Duodenal mucosa (tissue), 2 donors: ENCODE data around the gene NEUROD6.

Experiments
- H3K27ac ChIP-seq: one replicate; pipeline ENCODE4 v1.7.0; 2013; ENCODE audit warnings: low read depth, low read length
- H3K27me3 ChIP-seq, 2 donors: one replicate each; pipeline ENCODE4 v1.7.0; 2013; ENCODE audit warnings: low read length in 2 of 2, control low read depth in 1 of 2; ENCODE audit not compliant: insufficient read depth in 2 of 2, control insufficient read depth in 1 of 2
- H3K36me3 ChIP-seq, 2 donors: one replicate each; pipeline ENCODE4 v1.7.0; 2013; ENCODE audit warnings: low read length in 2 of 2, control low read depth in 1 of 2; ENCODE audit not compliant: insufficient read depth in 2 of 2, control insufficient read depth in 1 of 2
- H3K4me1 ChIP-seq, 2 donors: one replicate each; pipeline ENCODE4 v1.7.0; 2013; ENCODE audit warnings: low read length in 2 of 2, control low read depth in 1 of 2; ENCODE audit not compliant: insufficient read depth in 2 of 2, control insufficient read depth in 1 of 2
- H3K4me3 ChIP-seq, 2 donors: one replicate each; pipeline ENCODE4 v1.7.0; 2013; ENCODE audit warnings: low read length in 2 of 2, low read depth in 1 of 2
- H3K9ac ChIP-seq, 2 donors: one replicate each; pipeline ENCODE4 v1.7.0; 2013; ENCODE audit warnings: low read length in 2 of 2, low read depth in 1 of 2
- H3K9me3 ChIP-seq, 2 donors: one replicate each; pipeline ENCODE4 v1.7.0; 2013; ENCODE audit warnings: low read length in 2 of 2, control low read depth in 1 of 2; ENCODE audit not compliant: control insufficient read depth in 1 of 2

Gene NEUROD6

GRCh38 chr7:31335161-31335856 lies 5.2 kb downstream of the NEUROD6 start:
- Histone ChIP-seq H3K9me3 (no peaks in the 10 kb centered on the region), H3K36me3 (no peaks in the 10 kb centered on the region), H3K27me3 (peaks cover 0 to 6% of the 10 kb centered on the region in 2 donors), H3K4me3 (peak overlapping the region; percentile 60 to 61), H3K4me1 (no peaks in the 10 kb centered on the region), H3K27ac (no peak overlapping the region), H3K9ac (no peak overlapping the region)

GRCh38 chr7:31333291-31333690 lies 7.2 kb downstream of the NEUROD6 start:
- Histone ChIP-seq H3K36me3 (no peaks in the 10 kb centered on the region), H3K27me3 (peaks cover 0 to 6% of the 10 kb centered on the region in 2 donors), H3K4me3 (no peak overlapping the region), H3K4me1 (no peaks in the 10 kb centered on the region), H3K27ac (no peak overlapping the region), H3K9me3 (no peaks in the 10 kb centered on the region), H3K9ac (no peak overlapping the region)

- Histone ChIP-seq H3K9ac (no peak overlapping the region), H3K4me3 (no peak overlapping the region), H3K36me3 (no peaks in the 10 kb centered on the region), H3K4me1 (no peaks in the 10 kb centered on the region), H3K9me3 (no peaks in the 10 kb centered on the region), H3K27ac (no peak overlapping the region), H3K27me3 (no peaks in the 10 kb centered on the region)
These were observed 13.5 kb downstream of the NEUROD6 start for GRCh38 chr7:31327071-31327470.

GRCh38 chr7:31326416-31326815 lies 14.1 kb downstream of the NEUROD6 start:
- no peaks in the 10 kb centered on the region for H3K36me3 ChIP-seq
- H3K9ac ChIP-seq, result no peak overlapping the region
- H3K9me3 ChIP-seq, result no peaks in the 10 kb centered on the region
- no peaks in the 10 kb centered on the region for H3K27me3 ChIP-seq
- no peak overlapping the region for H3K27ac ChIP-seq
- H3K4me3 ChIP-seq, result no peak overlapping the region
- H3K4me1 ChIP-seq, result no peaks in the 10 kb centered on the region

GRCh38 chr7:31323101-31323500 lies 17.4 kb downstream of the NEUROD6 start:
- Histone ChIP-seq H3K27me3 (no peaks in the 10 kb centered on the region), H3K4me1 (no peaks in the 10 kb centered on the region), H3K4me3 (no peak overlapping the region), H3K9me3 (no peaks in the 10 kb centered on the region), H3K9ac (no peak overlapping the region), H3K36me3 (no peaks in the 10 kb centered on the region), H3K27ac (no peak overlapping the region)

- Histone ChIP-seq H3K27ac (no peak overlapping the region), H3K9me3 (no peaks in the 10 kb centered on the region), H3K36me3 (no peaks in the 10 kb centered on the region), H3K9ac (no peak overlapping the region), H3K4me1 (no peaks in the 10 kb centered on the region), H3K27me3 (no peaks in the 10 kb centered on the region), H3K4me3 (no peak overlapping the region)
These were observed 19.9 kb downstream of the NEUROD6 start for GRCh38 chr7:31320675-31321074.

- no peaks in the 10 kb centered on the region for H3K27me3 ChIP-seq
- H3K4me3 ChIP-seq, result no peak overlapping the region
- H3K9me3 ChIP-seq, result no peaks in the 10 kb centered on the region
- H3K36me3 ChIP-seq, result no peaks in the 10 kb centered on the region
- no peak overlapping the region for H3K9ac ChIP-seq
- H3K4me1 ChIP-seq, result no peaks in the 10 kb centered on the region
- no peak overlapping the region for H3K27ac ChIP-seq
These were observed 22.2 kb downstream of the NEUROD6 start for GRCh38 chr7:31318313-31318712.

- no peaks in the 10 kb centered on the region for H3K4me1 ChIP-seq
- no peak overlapping the region for H3K4me3 ChIP-seq
- H3K27me3 ChIP-seq, result no peaks in the 10 kb centered on the region
- no peaks in the 10 kb centered on the region for H3K9me3 ChIP-seq
- H3K9ac ChIP-seq, result no peak overlapping the region
- H3K36me3 ChIP-seq, result no peaks in the 10 kb centered on the region
- H3K27ac ChIP-seq, result no peak overlapping the region
These were observed 23.6 kb downstream of the NEUROD6 start for GRCh38 chr7:31316876-31317275.

GRCh38 chr7:31315758-31316157 lies 24.8 kb downstream of the NEUROD6 start:
- Histone ChIP-seq H3K9ac (no peak overlapping the region), H3K36me3 (no peaks in the 10 kb centered on the region), H3K27me3 (no peaks in the 10 kb centered on the region), H3K9me3 (no peaks in the 10 kb centered on the region), H3K27ac (no peak overlapping the region), H3K4me1 (no peaks in the 10 kb centered on the region), H3K4me3 (no peak overlapping the region)

GRCh38 chr7:31314781-31315180 lies 25.7 kb downstream of the NEUROD6 start:
- H3K27me3 ChIP-seq, result no peaks in the 10 kb centered on the region
- no peaks in the 10 kb centered on the region for H3K36me3 ChIP-seq

GRCh38 chr7:31312889-31313288 lies 27.6 kb downstream of the NEUROD6 start:
- no peak overlapping the region for H3K27ac ChIP-seq
- H3K27me3 ChIP-seq, result no peaks in the 10 kb centered on the region

More at GRCh38 chr7:31314781-31315180, 25.7 kb downstream of the NEUROD6 start:
- Histone ChIP-seq H3K4me3 (no peak overlapping the region), H3K27ac (no peak overlapping the region), H3K9me3 (no peaks in the 10 kb centered on the region), H3K9ac (no peak overlapping the region), H3K4me1 (no peaks in the 10 kb centered on the region)

More at GRCh38 chr7:31312889-31313288, 27.6 kb downstream of the NEUROD6 start:
- Histone ChIP-seq H3K4me3 (no peak overlapping the region), H3K4me1 (no peaks in the 10 kb centered on the region), H3K9me3 (no peaks in the 10 kb centered on the region), H3K36me3 (no peaks in the 10 kb centered on the region), H3K9ac (no peak overlapping the region)
